ENCODE data around the gene DTHD1. TPM values are rescaled to one million over a fixed set of nuclear protein-coding genes. Genes with fewer than 3 reads are reported as not detected.

Gene DTHD1
- total and polyA plus RNA-seq, 9 donors: 0.47 TPM; not detected in 8

- H3K4me3 ChIP-seq (ENCODE audit: low read length): no peak overlapping the region
- no peaks in the 10 kb centered on the region for H3K4me1 ChIP-seq (ENCODE audit: control insufficient read depth, insufficient read depth, low read length)
- no peaks in the 10 kb centered on the region for H3K36me3 ChIP-seq (ENCODE audit: control insufficient read depth, insufficient read depth, low read length)
- WGBS (ENCODE audit: insufficient coverage): 89% methylated on average over 2 of the region's 5 CpGs
- DNase-seq: no peak
- H3K9me3 ChIP-seq (replicated peaks; ENCODE audit: control insufficient read depth, low read depth, low read length): no peaks in the 10 kb centered on the region
- no peaks in the 10 kb centered on the region for H3K27me3 ChIP-seq (ENCODE audit: control insufficient read depth, insufficient read depth, low read length)
- H3K27ac ChIP-seq (ENCODE audit: low read length): no peak overlapping the region
Observed at GRCh38 chr4:36269533-36270173, 11.8 kb upstream of the DTHD1 start.

GRCh38 chr4:36273276-36273675 lies 8.1 kb upstream of the DTHD1 start:
- H3K4me3 ChIP-seq (ENCODE audit: low read length): no peak overlapping the region

GRCh38 chr4:36274158-36274557 lies 7.3 kb upstream of the DTHD1 start:
- Histone ChIP-seq H3K36me3 (ENCODE audit: control insufficient read depth, insufficient read depth, low read length) (no peaks in the 10 kb centered on the region), H3K4me3 (ENCODE audit: low read length) (no peak overlapping the region), H3K4me1 (ENCODE audit: control insufficient read depth, insufficient read depth, low read length) (no peaks in the 10 kb centered on the region), H3K27ac (ENCODE audit: low read length) (no peak overlapping the region), H3K9me3 (replicated peaks; ENCODE audit: control insufficient read depth, low read depth, low read length) (no peaks in the 10 kb centered on the region), H3K27me3 (ENCODE audit: control insufficient read depth, insufficient read depth, low read length) (no peaks in the 10 kb centered on the region)
- WGBS (ENCODE audit: insufficient coverage): no CpG with 5 or more reads among the region's 4 CpGs
- DNase-seq: no peak

More at GRCh38 chr4:36273276-36273675, 8.1 kb upstream of the DTHD1 start:
- Histone ChIP-seq H3K27me3 (ENCODE audit: control insufficient read depth, insufficient read depth, low read length) (no peaks in the 10 kb centered on the region), H3K4me1 (ENCODE audit: control insufficient read depth, insufficient read depth, low read length) (no peaks in the 10 kb centered on the region), H3K9me3 (replicated peaks; ENCODE audit: control insufficient read depth, low read depth, low read length) (no peaks in the 10 kb centered on the region), H3K27ac (ENCODE audit: low read length) (no peak overlapping the region), H3K36me3 (ENCODE audit: control insufficient read depth, insufficient read depth, low read length) (no peaks in the 10 kb centered on the region)
- 80% methylated on average over 1 of the region's 4 CpGs for WGBS (ENCODE audit: insufficient coverage)
- no peak for DNase-seq

- no peak overlapping the region for H3K27ac ChIP-seq (ENCODE audit: low read length)
- H3K4me3 ChIP-seq (ENCODE audit: low read length): no peak overlapping the region
- no peaks in the 10 kb centered on the region for H3K36me3 ChIP-seq (ENCODE audit: control insufficient read depth, insufficient read depth, low read length)
- no peak for DNase-seq
- no peaks in the 10 kb centered on the region for H3K27me3 ChIP-seq (ENCODE audit: control insufficient read depth, insufficient read depth, low read length)
- no peaks in the 10 kb centered on the region for H3K4me1 ChIP-seq (ENCODE audit: control insufficient read depth, insufficient read depth, low read length)
- WGBS (ENCODE audit: insufficient coverage): 100% methylated on average over 1 of the region's 4 CpGs
- no peaks in the 10 kb centered on the region for H3K9me3 ChIP-seq (replicated peaks; ENCODE audit: control insufficient read depth, low read depth, low read length)
Observed at GRCh38 chr4:36277533-36277932, 3.9 kb upstream of the DTHD1 start.

DNA sequence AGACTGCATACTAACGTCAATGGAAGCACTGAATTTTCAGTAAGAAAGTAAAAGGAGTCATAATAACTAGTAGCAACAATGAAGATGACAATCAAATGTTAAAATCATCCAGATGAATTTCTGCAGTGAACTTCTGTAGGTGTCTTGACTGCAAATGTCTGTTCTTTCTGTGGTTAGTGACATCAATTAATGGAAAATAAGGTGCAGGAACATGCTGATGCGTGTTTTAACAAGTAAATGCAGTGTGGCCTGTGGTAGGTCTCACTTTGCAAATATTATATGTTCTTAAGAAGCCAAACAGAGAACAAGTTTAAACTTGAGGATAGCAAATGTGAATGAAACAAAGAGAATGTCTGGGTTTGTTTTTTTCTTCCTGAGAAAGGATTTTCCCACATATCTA lies 2.6 kb upstream of the DTHD1 start:
- no peak for DNase-seq
- no peaks in the 10 kb centered on the region for H3K9me3 ChIP-seq (replicated peaks; ENCODE audit: control insufficient read depth, low read depth, low read length)
- WGBS (ENCODE audit: insufficient coverage): no CpG with 5 or more reads among the region's 2 CpGs

DNA sequence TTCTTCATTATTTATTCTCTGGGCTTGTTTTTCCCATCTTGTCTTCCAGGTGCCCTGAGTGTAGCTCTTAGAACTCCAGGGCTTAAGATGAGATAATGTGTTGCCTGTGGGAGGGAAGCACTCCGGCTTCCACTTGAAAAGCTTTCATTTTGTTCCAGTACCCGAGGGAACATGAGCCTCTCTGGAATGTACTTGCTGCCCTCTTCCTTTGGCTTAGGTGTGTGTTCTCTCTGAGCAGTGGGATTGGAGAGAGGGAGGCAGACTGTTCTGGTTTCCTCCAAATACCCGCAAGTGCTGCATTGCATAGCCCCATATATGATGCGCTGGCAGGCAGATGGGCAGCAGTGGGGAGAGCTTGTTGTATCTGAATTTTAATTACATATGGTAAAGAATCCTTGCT lies 861 bp upstream of the DTHD1 start:
- no peak overlapping the region for H3K27ac ChIP-seq (ENCODE audit: low read length)
- no peaks in the 10 kb centered on the region for H3K9me3 ChIP-seq (replicated peaks; ENCODE audit: control insufficient read depth, low read depth, low read length)
- no peaks in the 10 kb centered on the region for H3K4me1 ChIP-seq (ENCODE audit: control insufficient read depth, insufficient read depth, low read length)
- WGBS (ENCODE audit: insufficient coverage): 24% methylated on average over 2 of the region's 4 CpGs
- no peaks in the 10 kb centered on the region for H3K27me3 ChIP-seq (ENCODE audit: control insufficient read depth, insufficient read depth, low read length)
- no peak overlapping the region for H3K4me3 ChIP-seq (ENCODE audit: low read length)
- DNase-seq: no peak
- no peaks in the 10 kb centered on the region for H3K36me3 ChIP-seq (ENCODE audit: control insufficient read depth, insufficient read depth, low read length)

More for the DNA sequence above, 2.6 kb upstream of the DTHD1 start:
- no peaks in the 10 kb centered on the region for H3K36me3 ChIP-seq (ENCODE audit: control insufficient read depth, insufficient read depth, low read length)
- H3K27me3 ChIP-seq (ENCODE audit: control insufficient read depth, insufficient read depth, low read length): no peaks in the 10 kb centered on the region
- H3K4me3 ChIP-seq (ENCODE audit: low read length): no peak overlapping the region
- no peaks in the 10 kb centered on the region for H3K4me1 ChIP-seq (ENCODE audit: control insufficient read depth, insufficient read depth, low read length)
- H3K27ac ChIP-seq (ENCODE audit: low read length): no peak overlapping the region

- H3K4me1 ChIP-seq (ENCODE audit: control insufficient read depth, insufficient read depth, low read length): no peaks in the 10 kb centered on the region
- H3K36me3 ChIP-seq (ENCODE audit: control insufficient read depth, insufficient read depth, low read length): no peaks in the 10 kb centered on the region
- no peak overlapping the region for H3K4me3 ChIP-seq (ENCODE audit: low read length)
- H3K27me3 ChIP-seq (ENCODE audit: control insufficient read depth, insufficient read depth, low read length): no peaks in the 10 kb centered on the region
- DNase-seq: no peak
- no peaks in the 10 kb centered on the region for H3K9me3 ChIP-seq (replicated peaks; ENCODE audit: control insufficient read depth, low read depth, low read length)
- H3K27ac ChIP-seq (ENCODE audit: low read length): no peak overlapping the region
Observed at GRCh38 chr4:36282503-36283030, 1.2 kb downstream of the DTHD1 start.

DNA sequence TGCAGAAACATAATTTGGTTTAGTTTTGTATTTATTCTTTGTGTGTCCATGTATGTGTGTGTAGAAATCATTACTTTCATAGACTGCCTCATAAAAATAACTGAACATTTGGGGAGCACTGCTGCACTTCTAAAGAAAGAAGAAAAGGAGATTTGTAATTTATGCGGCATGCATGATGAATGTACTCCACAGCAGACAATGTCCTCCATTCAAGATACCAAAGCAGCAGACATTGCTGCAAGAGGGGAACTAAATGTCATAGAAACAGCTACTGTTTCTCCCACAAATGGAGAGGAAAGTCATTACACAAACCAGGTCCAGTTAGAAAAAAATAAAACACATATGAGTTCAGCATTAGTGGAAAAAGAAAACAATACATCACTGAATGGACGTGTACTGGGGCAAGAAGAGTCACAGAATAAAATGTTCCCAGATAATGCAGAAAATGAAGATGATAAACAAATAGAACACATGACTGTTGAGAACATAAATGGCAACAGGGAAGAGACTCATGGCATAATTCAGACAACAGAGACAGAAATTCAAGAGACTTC lies 2.6 kb downstream of the DTHD1 start:
- DNase-seq: no peak
- H3K4me3 ChIP-seq (ENCODE audit: low read length): no peak overlapping the region
- WGBS (ENCODE audit: insufficient coverage): no CpG with 5 or more reads among the region's 2 CpGs
- H3K4me1 ChIP-seq (ENCODE audit: control insufficient read depth, insufficient read depth, low read length): no peaks in the 10 kb centered on the region
- H3K27ac ChIP-seq (ENCODE audit: low read length): no peak overlapping the region
- no peaks in the 10 kb centered on the region for H3K9me3 ChIP-seq (replicated peaks; ENCODE audit: control insufficient read depth, low read depth, low read length)
- no peaks in the 10 kb centered on the region for H3K36me3 ChIP-seq (ENCODE audit: control insufficient read depth, insufficient read depth, low read length)
- H3K27me3 ChIP-seq (ENCODE audit: control insufficient read depth, insufficient read depth, low read length): no peaks in the 10 kb centered on the region

DNA sequence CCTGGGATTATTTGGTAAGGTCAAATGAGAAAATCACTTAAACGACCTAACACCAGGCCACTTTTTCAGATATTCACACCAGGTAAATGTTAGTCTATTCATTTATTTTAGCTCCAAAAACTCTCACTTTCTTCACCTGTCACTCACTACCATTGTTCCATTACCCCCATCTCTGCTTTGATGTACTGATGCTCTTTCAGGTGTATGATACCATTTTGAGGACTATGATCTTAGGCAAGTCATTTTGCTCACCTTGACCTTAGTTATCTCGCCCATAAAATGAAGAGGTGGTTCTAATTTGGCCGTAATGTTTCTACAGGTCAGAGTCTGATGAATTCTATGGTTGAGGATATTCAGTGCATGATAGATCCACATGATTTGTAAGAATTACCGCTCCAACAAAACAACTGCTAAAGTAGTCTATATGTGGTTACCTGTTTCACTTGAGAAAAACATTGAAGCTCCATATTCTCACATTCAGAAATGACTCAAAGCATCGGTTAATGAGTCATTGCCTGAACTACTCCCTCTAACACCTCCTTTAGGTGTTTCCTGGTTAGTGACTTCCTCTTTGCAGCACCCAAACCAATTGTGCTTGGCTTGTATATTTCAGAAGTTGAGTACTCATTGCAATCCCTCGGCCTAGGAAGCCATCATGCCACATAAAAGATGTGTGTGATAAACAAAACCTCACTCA lies 4.5 kb downstream of the DTHD1 start:
- Histone ChIP-seq H3K4me1 (ENCODE audit: control insufficient read depth, insufficient read depth, low read length) (no peaks in the 10 kb centered on the region), H3K27me3 (ENCODE audit: control insufficient read depth, insufficient read depth, low read length) (no peaks in the 10 kb centered on the region), H3K9me3 (replicated peaks; ENCODE audit: control insufficient read depth, low read depth, low read length) (no peaks in the 10 kb centered on the region), H3K27ac (ENCODE audit: low read length) (no peak overlapping the region), H3K4me3 (ENCODE audit: low read length) (no peak overlapping the region), H3K36me3 (ENCODE audit: control insufficient read depth, insufficient read depth, low read length) (no peaks in the 10 kb centered on the region)
- WGBS (ENCODE audit: insufficient coverage): 100% methylated on average over 2 of the region's 6 CpGs
- DNase-seq: no peak

- Histone ChIP-seq H3K4me1 (ENCODE audit: control insufficient read depth, insufficient read depth, low read length) (no peaks in the 10 kb centered on the region), H3K9me3 (replicated peaks; ENCODE audit: control insufficient read depth, low read depth, low read length) (no peaks in the 10 kb centered on the region), H3K36me3 (ENCODE audit: control insufficient read depth, insufficient read depth, low read length) (no peaks in the 10 kb centered on the region), H3K4me3 (ENCODE audit: low read length) (no peak overlapping the region), H3K27me3 (ENCODE audit: control insufficient read depth, insufficient read depth, low read length) (no peaks in the 10 kb centered on the region), H3K27ac (ENCODE audit: low read length) (no peak overlapping the region)
- DNase-seq: no peak
- WGBS (ENCODE audit: insufficient coverage): no CpG with 5 or more reads among the region's 4 CpGs
Observed at GRCh38 chr4:36286481-36286871, 5.1 kb downstream of the DTHD1 start.
